VCaP (cell line): ENCODE data around the gene HDAC4.

ENCODE experiments used
- H3K27ac ChIP-seq: fragments of 450-650 bp; 2 replicates; pipeline ENCODE4 v1.5.1; 2017
- CTCF ChIP-seq: fragments of 450-650 bp; conservative IDR thresholded peaks from 2 replicates; pipeline ENCODE4 v1.5.1; 2017; ENCODE audit warnings: mild to moderate bottlenecking, moderate library complexity

HDAC4 gene

GRCh38 chr2:239360008-239360407 is 40.8 kb downstream of the HDAC4 start:
- no peak for TF ChIP-seq CTCF
- peak overlapping the region; percentile 81; the same call in 1 of the 2 replicates for H3K27ac ChIP-seq

GRCh38 chr2:239359196-239359912 is 41.5 kb downstream of the HDAC4 start:
- no peak for TF ChIP-seq CTCF
- peak overlapping the region; percentile 81 for H3K27ac ChIP-seq

GRCh38 chr2:239358062-239358754 is 42.6 kb downstream of the HDAC4 start:
- peak; percentile 40; the same call in 1 of the 2 replicates for TF ChIP-seq CTCF
- H3K27ac ChIP-seq = peak overlapping the region; percentile 81

GRCh38 chr2:239355724-239356123 is 45.1 kb downstream of the HDAC4 start:
- no peak for TF ChIP-seq CTCF
- H3K27ac ChIP-seq = no peak overlapping the region

- no peak overlapping the region for H3K27ac ChIP-seq
- TF ChIP-seq CTCF = no peak
These were observed 45.7 kb downstream of the HDAC4 start for GRCh38 chr2:239355139-239355538.

- no peak overlapping the region for H3K27ac ChIP-seq
- TF ChIP-seq CTCF = no peak
These were observed 46.1 kb downstream of the HDAC4 start for GRCh38 chr2:239354791-239355136.

- H3K27ac ChIP-seq = no peak overlapping the region
- TF ChIP-seq CTCF = no peak
These were observed 46.6 kb downstream of the HDAC4 start for GRCh38 chr2:239354132-239354790.
